Nephron (organoid): ENCODE data around the gene RALB.
A peak's percentile ranks its signal among the peaks of the same experiment; 100 is the strongest.

Experiments used
- H3K27ac Mint-ChIP-seq, 3 experiments: 2 replicates each; pipeline ENCODE4 v1.8.0; 2020; ENCODE audit warnings: mixed read lengths in 3 of 3, mild to moderate bottlenecking in 2 of 3, moderate library complexity in 1 of 3
- H3K27me3 Mint-ChIP-seq: 2 replicates; pipeline ENCODE4 v1.8.0; 2021; ENCODE audit warnings: low read depth, mild to moderate bottlenecking, moderate library complexity, mixed read lengths
- H3K36me3 Mint-ChIP-seq: 2 replicates; pipeline ENCODE4 v1.8.0; 2020; ENCODE audit warnings: low read depth, mixed read lengths
- H3K4me1 Mint-ChIP-seq: 2 replicates; pipeline ENCODE4 v1.8.0; 2020; ENCODE audit warnings: mixed read lengths
- H3K4me3 Mint-ChIP-seq, 3 experiments: 2 replicates each; pipeline ENCODE4 v1.8.0; 2020; ENCODE audit warnings: mild to moderate bottlenecking in 3 of 3, mixed read lengths in 3 of 3, moderate library complexity in 2 of 3
- H3K9me3 Mint-ChIP-seq: 2 replicates; pipeline ENCODE4 v1.8.0; 2020; ENCODE audit warnings: mixed read lengths
- CTCF ChIP-seq, 3 experiments: fragments of 200-600 bp; sonication (generic); IDR thresholded peaks; one replicate each; pipeline ENCODE4 v1.5.0; 2021; ENCODE audit warnings: antibody characterized with exemption in 3 of 3; ENCODE audit not compliant: unreplicated experiment in 3 of 3

RALB gene

GRCh38 chr2:120285056-120285455 is 32.4 kb downstream of the RALB start:
- no peak for TF ChIP-seq CTCF (IDR thresholded peaks at IDR 0.05; ENCODE audit: unreplicated experiment in 3 of 3)
- Mint-ChIP-seq H3K27ac (no peak overlapping the region), H3K4me1 (no peaks in the 10 kb centered on the region), H3K9me3 (no peaks in the 10 kb centered on the region), H3K4me3 (no peak overlapping the region), H3K36me3 (peaks cover 37% of the 10 kb centered on the region), H3K27me3 (no peaks in the 10 kb centered on the region)

GRCh38 chr2:120287183-120288015 is 34.7 kb downstream of the RALB start:
- H3K9me3 Mint-ChIP-seq = no peaks in the 10 kb centered on the region
- no peak overlapping the region for H3K4me3 Mint-ChIP-seq
- peaks cover 46% of the 10 kb centered on the region for H3K36me3 Mint-ChIP-seq
- H3K4me1 Mint-ChIP-seq = peaks cover 7% of the 10 kb centered on the region
- TF ChIP-seq CTCF (IDR thresholded peaks at IDR 0.05; ENCODE audit: unreplicated experiment in 3 of 3) = no peak
- H3K27me3 Mint-ChIP-seq = peaks cover 3% of the 10 kb centered on the region
- peak overlapping the region in 1 of 3 experiments; percentile 53 for H3K27ac Mint-ChIP-seq

- TF ChIP-seq CTCF (IDR thresholded peaks at IDR 0.05; ENCODE audit: unreplicated experiment in 3 of 3) = no peak
- Mint-ChIP-seq H3K36me3 (peaks cover 48% of the 10 kb centered on the region), H3K4me3 (no peak overlapping the region), H3K4me1 (peaks cover 9% of the 10 kb centered on the region), H3K9me3 (no peaks in the 10 kb centered on the region), H3K27ac (no peak overlapping the region), H3K27me3 (peaks cover 3% of the 10 kb centered on the region)
These were observed 35.3 kb downstream of the RALB start for GRCh38 chr2:120288016-120288373.

GRCh38 chr2:120289221-120289906 is 36.7 kb downstream of the RALB start:
- Mint-ChIP-seq H3K27ac (no peak overlapping the region), H3K4me1 (peaks cover 19% of the 10 kb centered on the region), H3K36me3 (peaks cover 57% of the 10 kb centered on the region), H3K9me3 (no peaks in the 10 kb centered on the region), H3K4me3 (no peak overlapping the region), H3K27me3 (peaks cover 3% of the 10 kb centered on the region)
- no peak for TF ChIP-seq CTCF (IDR thresholded peaks at IDR 0.05; ENCODE audit: unreplicated experiment in 3 of 3)

GRCh38 chr2:120290737-120291136 is 38.1 kb downstream of the RALB start:
- peaks cover 19% of the 10 kb centered on the region for H3K4me1 Mint-ChIP-seq
- no peak for TF ChIP-seq CTCF (IDR thresholded peaks at IDR 0.05; ENCODE audit: unreplicated experiment in 3 of 3)

More at GRCh38 chr2:120290737-120291136, 38.1 kb downstream of the RALB start:
- Mint-ChIP-seq H3K4me3 (no peak overlapping the region), H3K27ac (no peak overlapping the region), H3K36me3 (peaks cover 61% of the 10 kb centered on the region), H3K27me3 (peaks cover 3% of the 10 kb centered on the region), H3K9me3 (no peaks in the 10 kb centered on the region)
